Ammon's horn (tissue), 1 donor: ENCODE measurements around the gene EIF2A.
A peak's percentile ranks its signal among the peaks of the same experiment; 100 is the strongest.
"Not testable (repeated sequence)": the region's sequence is repeated elsewhere in the genome, so short reads cannot be mapped to it uniquely, and the experiment has no call there.

Experiments used
- DNase-seq: peaks from one replicate; pipeline ENCODE4 v3.0.0-alpha.2; 2016; ENCODE audit warnings: low spot score

Gene EIF2A

GRCh38 chr3:150546226-150547044 lies at the start of gene EIF2A, which contains the start of gene SERP1:
Gene EIF2A (plus strand): TSS chr3:150546787. CDS start chr3:150546803, 16 bp downstream.
Gene SERP1 (minus strand): TSS chr3:150546496. CDS start chr3:150546135, 361 bp downstream.
- DNase-seq, result peak; percentile 99

- no peak for DNase-seq
These were observed 48.6 kb upstream of the EIF2A start for GRCh38 chr3:150497956-150498355.

GRCh38 chr3:150500960-150501359 lies 45.6 kb upstream of the EIF2A start:
- not testable (repeated sequence) for DNase-seq

GRCh38 chr3:150503402-150504099 lies 43.0 kb upstream of the EIF2A start:
- DNase-seq, result no peak

- DNase-seq, result no peak
These were observed 42.1 kb upstream of the EIF2A start for GRCh38 chr3:150504483-150504882.

GRCh38 chr3:150508401-150508800 lies 38.2 kb upstream of the EIF2A start:
- DNase-seq, result no peak

GRCh38 chr3:150509780-150510179 lies 36.8 kb upstream of the EIF2A start:
- no peak for DNase-seq

GRCh38 chr3:150511122-150511821 lies 35.3 kb upstream of the EIF2A start:
- no peak for DNase-seq

GRCh38 chr3:150515210-150515609 lies 31.4 kb upstream of the EIF2A start:
- DNase-seq, result no peak

GRCh38 chr3:150519026-150519425 lies 27.6 kb upstream of the EIF2A start:
- DNase-seq, result no peak

- DNase-seq, result no peak
These were observed 26.2 kb upstream of the EIF2A start for GRCh38 chr3:150520408-150520807.

- DNase-seq, result no peak
These were observed 25.1 kb upstream of the EIF2A start for GRCh38 chr3:150521463-150521862.

- no peak for DNase-seq
These were observed 23.0 kb upstream of the EIF2A start for GRCh38 chr3:150523538-150523937.

GRCh38 chr3:150527464-150528255 lies 18.9 kb upstream of the EIF2A start:
- DNase-seq, result no peak

GRCh38 chr3:150528354-150528797 lies 18.2 kb upstream of the EIF2A start:
- DNase-seq, result no peak

- DNase-seq, result no peak
These were observed 14.8 kb upstream of the EIF2A start for GRCh38 chr3:150531775-150532174.

GRCh38 chr3:150535204-150535603 lies 11.4 kb upstream of the EIF2A start:
- DNase-seq, result no peak

- no peak for DNase-seq
These were observed 8.0 kb upstream of the EIF2A start for GRCh38 chr3:150538324-150539208.

GRCh38 chr3:150540297-150540696 lies 6.3 kb upstream of the EIF2A start:
- no peak for DNase-seq

- no peak for DNase-seq
These were observed 5.6 kb upstream of the EIF2A start for GRCh38 chr3:150540991-150541390.

GRCh38 chr3:150543128-150543527 lies 3.5 kb upstream of the EIF2A start:
- no peak for DNase-seq
